MM.1S (cell line): ENCODE results near the gene AUH.

Source experiments
- DNase-seq: peaks from one replicate; pipeline ENCODE4 v3.0.0-alpha.2; 2015
- H2AFZ ChIP-seq: fragments of 300-600 bp; sonication (generic); 2 replicates; pipeline ENCODE4 v1.6.0; 2016; ENCODE audit warnings: antibody characterized with exemption, low read length
- H3F3A ChIP-seq: fragments of 300-600 bp; sonication (generic); 2 replicates; pipeline ENCODE4 v1.6.1; 2016; ENCODE audit warnings: mild to moderate bottlenecking, antibody characterized with exemption, low read length, moderate library complexity, mixed read lengths; ENCODE audit not compliant: insufficient read depth
- H3K27ac ChIP-seq: fragments of 300-600 bp; sonication (generic); 2 replicates; pipeline ENCODE4 v1.5.1; 2016; ENCODE audit warnings: mild to moderate bottlenecking, low read length
- H3K27me3 ChIP-seq: fragments of 300-600 bp; sonication (generic); replicated peaks from 2 replicates; pipeline ENCODE4 v1.6.0; 2016; ENCODE audit warnings: low read length; ENCODE audit not compliant: insufficient read depth
- H3K36me3 ChIP-seq: fragments of 300-600 bp; sonication (generic); replicated peaks from 2 replicates; pipeline ENCODE4 v1.6.1; 2016; ENCODE audit warnings: mild to moderate bottlenecking, low read length, mixed read lengths; ENCODE audit not compliant: insufficient read depth
- H3K4me1 ChIP-seq: fragments of 300-600 bp; sonication (generic); 2 replicates; pipeline ENCODE4 v1.6.1; 2016; ENCODE audit warnings: low read length, mixed read lengths
- H3K4me2 ChIP-seq: fragments of 300-600 bp; sonication (generic); 2 replicates; pipeline ENCODE4 v1.6.0; 2016; ENCODE audit warnings: low read depth, low read length
- H3K4me3 ChIP-seq: fragments of 300-600 bp; sonication (generic); 2 replicates; pipeline ENCODE4 v1.5.1; 2016; ENCODE audit warnings: low read length, mixed read lengths
- H3K79me2 ChIP-seq: fragments of 300-600 bp; sonication (generic); 2 replicates; pipeline ENCODE4 v1.6.1; 2016; ENCODE audit warnings: mixed run types, low read length, mixed read lengths
- H3K9ac ChIP-seq: fragments of 300-600 bp; sonication (generic); 2 replicates; pipeline ENCODE4 v1.6.1; 2016; ENCODE audit warnings: low read length, mixed read lengths
- H3K9me2 ChIP-seq: fragments of 300-600 bp; sonication (generic); replicated peaks from 2 replicates; pipeline ENCODE4 v1.6.1; 2016; ENCODE audit warnings: mild to moderate bottlenecking, low read length, mixed read lengths; ENCODE audit not compliant: insufficient read depth
- H3K9me3 ChIP-seq: fragments of 300-600 bp; sonication (generic); replicated peaks from 2 replicates; pipeline ENCODE4 v1.6.1; 2016; ENCODE audit warnings: mild to moderate bottlenecking, low read length, mixed read lengths; ENCODE audit not compliant: insufficient read depth
- H4K20me1 ChIP-seq: fragments of 300-600 bp; sonication (generic); 2 replicates; pipeline ENCODE4 v1.6.1; 2016; ENCODE audit warnings: mild to moderate bottlenecking, low read length, moderate library complexity, mixed read lengths; ENCODE audit not compliant: insufficient read depth
- EZH2 ChIP-seq: fragments of 300-600 bp; sonication (generic); optimal IDR thresholded peaks from 2 replicates; pipeline ENCODE3; 2017; ENCODE audit warnings: low read depth, mild to moderate bottlenecking, antibody characterized with exemption, low read length, mixed read lengths
- EZH2phosphoT487 ChIP-seq: fragments of 300-600 bp; sonication (generic); IDR thresholded peaks from 2 replicates; pipeline ENCODE4 v1.6.1; 2018; ENCODE audit warnings: antibody characterized with exemption, low read length
- TF ChIP-seq, protein P1 (sequence below): fragments of 300-600 bp; sonication (generic); IDR thresholded peaks from 2 replicates; pipeline ENCODE4 v1.5.1; 2016; ENCODE audit warnings: antibody characterized with exemption, low read length, mixed read lengths

The AUH gene

DNA sequence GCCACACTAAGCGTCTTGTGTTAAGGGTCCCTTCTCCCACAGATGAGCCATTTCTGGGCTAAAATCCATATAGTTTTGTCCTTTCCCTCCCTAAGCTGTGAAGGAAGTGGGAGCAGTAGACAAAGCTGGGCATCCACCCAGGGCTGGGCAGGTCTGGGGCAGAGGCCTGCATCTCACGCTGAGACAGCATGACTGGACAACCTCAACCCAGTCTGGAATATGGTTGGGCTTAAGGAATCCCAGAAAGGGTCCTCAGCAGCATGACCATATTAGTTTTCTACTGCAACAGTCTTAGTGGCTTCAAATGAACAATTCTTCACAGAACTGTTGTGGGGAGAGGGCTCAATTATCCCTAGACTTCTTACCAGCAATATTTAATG lies 173.8 kb downstream of the AUH start:
- Histone ChIP-seq H3K4me3 (no peak overlapping the region), H3K9me3 (no peaks in the 10 kb centered on the region), H3K27ac (no peak overlapping the region), H4K20me1 (no peaks in the 10 kb centered on the region), H3F3A (peaks cover 28% of the 10 kb centered on the region), H3K79me2 (no peaks in the 10 kb centered on the region), H3K4me1 (peaks cover 31% of the 10 kb centered on the region), H3K36me3 (no peaks in the 10 kb centered on the region), H3K27me3 (no peaks in the 10 kb centered on the region), H3K9ac (no peak overlapping the region), H3K4me2 (no peak overlapping the region), H3K9me2 (no peaks in the 10 kb centered on the region), H2AFZ (no peak overlapping the region)
- no peak for TF ChIP-seq EZH2
- TF ChIP-seq EZH2phosphoT487 = no peak
- TF ChIP-seq, protein P1, sequence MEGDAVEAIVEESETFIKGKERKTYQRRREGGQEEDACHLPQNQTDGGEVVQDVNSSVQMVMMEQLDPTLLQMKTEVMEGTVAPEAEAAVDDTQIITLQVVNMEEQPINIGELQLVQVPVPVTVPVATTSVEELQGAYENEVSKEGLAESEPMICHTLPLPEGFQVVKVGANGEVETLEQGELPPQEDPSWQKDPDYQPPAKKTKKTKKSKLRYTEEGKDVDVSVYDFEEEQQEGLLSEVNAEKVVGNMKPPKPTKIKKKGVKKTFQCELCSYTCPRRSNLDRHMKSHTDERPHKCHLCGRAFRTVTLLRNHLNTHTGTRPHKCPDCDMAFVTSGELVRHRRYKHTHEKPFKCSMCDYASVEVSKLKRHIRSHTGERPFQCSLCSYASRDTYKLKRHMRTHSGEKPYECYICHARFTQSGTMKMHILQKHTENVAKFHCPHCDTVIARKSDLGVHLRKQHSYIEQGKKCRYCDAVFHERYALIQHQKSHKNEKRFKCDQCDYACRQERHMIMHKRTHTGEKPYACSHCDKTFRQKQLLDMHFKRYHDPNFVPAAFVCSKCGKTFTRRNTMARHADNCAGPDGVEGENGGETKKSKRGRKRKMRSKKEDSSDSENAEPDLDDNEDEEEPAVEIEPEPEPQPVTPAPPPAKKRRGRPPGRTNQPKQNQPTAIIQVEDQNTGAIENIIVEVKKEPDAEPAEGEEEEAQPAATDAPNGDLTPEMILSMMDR = no peak
- DNase-seq = no peak

DNA sequence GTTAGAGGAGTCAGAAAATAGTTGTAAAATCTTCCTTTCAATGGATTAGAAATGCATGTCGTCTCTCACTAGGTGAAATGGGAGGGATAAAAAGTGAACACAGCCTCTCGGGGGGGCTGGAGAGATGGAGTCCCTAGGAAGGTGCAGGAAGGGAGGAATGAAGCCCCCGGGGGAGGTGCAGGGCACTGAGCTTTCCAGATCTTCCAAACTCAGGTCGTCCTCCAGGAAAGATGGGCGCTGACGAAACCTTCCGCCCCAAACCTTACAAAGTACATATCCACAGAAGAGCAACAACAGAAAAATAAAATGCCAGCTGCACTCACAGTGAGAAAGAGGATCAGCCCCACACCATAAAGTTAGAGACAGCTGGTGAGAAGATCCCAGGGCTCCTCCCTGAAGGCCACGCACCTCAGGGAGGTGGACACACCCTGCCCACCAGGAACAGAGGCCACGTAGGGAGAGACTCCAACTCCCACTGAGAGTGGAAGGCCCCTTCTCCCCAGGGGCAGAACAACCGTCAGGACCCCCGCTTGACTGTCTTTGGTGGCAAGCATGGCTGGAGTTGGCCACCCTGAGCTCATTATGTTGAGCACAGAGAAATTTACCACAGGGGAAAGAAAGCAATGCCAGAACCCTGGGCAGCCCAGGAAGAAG lies 174.3 kb downstream of the AUH start:
- H3K27me3 ChIP-seq = no peaks in the 10 kb centered on the region
- H3K79me2 ChIP-seq = no peaks in the 10 kb centered on the region
- no peak overlapping the region for H3K4me2 ChIP-seq
- H3K36me3 ChIP-seq = no peaks in the 10 kb centered on the region
- no peak overlapping the region for H3K27ac ChIP-seq
- no peak for TF ChIP-seq EZH2phosphoT487
- TF ChIP-seq EZH2 = no peak
- TF ChIP-seq, protein P1 = no peak
- H3K4me3 ChIP-seq = no peak overlapping the region
- H3K4me1 ChIP-seq = peaks cover 31% of the 10 kb centered on the region
- peaks cover 22% of the 10 kb centered on the region for H3F3A ChIP-seq
- no peaks in the 10 kb centered on the region for H3K9me2 ChIP-seq
- H2AFZ ChIP-seq = no peak overlapping the region
- H4K20me1 ChIP-seq = no peaks in the 10 kb centered on the region
- no peak for DNase-seq
- H3K9me3 ChIP-seq = no peaks in the 10 kb centered on the region
- H3K9ac ChIP-seq = no peak overlapping the region

DNA sequence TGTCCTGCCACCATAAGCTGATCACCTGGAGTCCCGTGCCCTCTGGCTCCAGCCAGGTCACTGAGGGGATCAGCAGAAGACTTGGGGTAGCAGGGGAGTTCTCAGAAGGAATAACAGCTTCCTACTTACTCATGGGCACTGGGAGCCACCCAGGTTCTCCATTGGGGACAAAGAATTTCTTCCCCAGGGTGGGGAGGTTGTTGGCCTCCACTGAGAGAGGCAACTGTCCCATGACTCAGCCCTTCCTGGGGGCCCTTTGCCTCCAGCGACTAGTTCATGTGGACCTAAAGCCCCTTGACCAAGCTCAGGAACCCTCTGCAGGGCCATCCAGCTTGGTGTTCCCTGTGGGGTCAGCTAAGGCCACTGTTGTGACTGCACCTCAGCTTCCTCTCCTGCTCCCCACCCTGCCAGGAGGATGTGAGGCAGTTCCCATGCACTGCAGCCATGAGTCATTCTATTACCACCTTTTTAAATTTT lies 175.0 kb downstream of the AUH start:
- Histone ChIP-seq H3K79me2 (no peaks in the 10 kb centered on the region), H4K20me1 (no peaks in the 10 kb centered on the region), H3K36me3 (no peaks in the 10 kb centered on the region), H3K4me3 (no peak overlapping the region), H3K4me1 (peaks cover 25% of the 10 kb centered on the region), H3K9me2 (no peaks in the 10 kb centered on the region), H3K27me3 (no peaks in the 10 kb centered on the region), H3K9me3 (no peaks in the 10 kb centered on the region), H3K9ac (no peak overlapping the region), H3K27ac (no peak overlapping the region), H2AFZ (no peak overlapping the region), H3K4me2 (no peak overlapping the region), H3F3A (peaks cover 15% of the 10 kb centered on the region)
- TF ChIP-seq, protein P1 = no peak
- no peak for DNase-seq
